WI38 (cell line): ENCODE data around the gene CRAMP1.

ENCODE experiments used
- H3K4me3 ChIP-seq: 2 replicates; pipeline ENCODE4 v1.5.1; 2011; ENCODE audit warnings: low read depth, mild to moderate bottlenecking, control low read depth, low read length
- CTCF ChIP-seq: IDR thresholded peaks from 2 replicates; pipeline ENCODE4 v1.5.1; 2012; ENCODE audit warnings: low read depth, mild to moderate bottlenecking, control low read depth, low read length

Gene CRAMP1

GRCh38 chr16:1597154-1597553 is 15.0 kb upstream of the CRAMP1 start:
- no peak for TF ChIP-seq CTCF
- H3K4me3 ChIP-seq, result no peak overlapping the region

GRCh38 chr16:1601031-1601430 is 11.1 kb upstream of the CRAMP1 start:
- no peak overlapping the region for H3K4me3 ChIP-seq
- no peak for TF ChIP-seq CTCF

- no peak overlapping the region for H3K4me3 ChIP-seq
- no peak for TF ChIP-seq CTCF
These were observed 10.7 kb upstream of the CRAMP1 start for GRCh38 chr16:1601489-1601888.

GRCh38 chr16:1602285-1602684 is 9.9 kb upstream of the CRAMP1 start:
- no peak overlapping the region for H3K4me3 ChIP-seq
- TF ChIP-seq CTCF, result no peak

- H3K4me3 ChIP-seq, result no peak overlapping the region
- TF ChIP-seq CTCF, result no peak
These were observed 5.4 kb upstream of the CRAMP1 start for GRCh38 chr16:1606774-1607173.

- TF ChIP-seq CTCF, result no peak
- H3K4me3 ChIP-seq, result no peak overlapping the region
These were observed 4.2 kb upstream of the CRAMP1 start for GRCh38 chr16:1607971-1608370.

- no peak for TF ChIP-seq CTCF
These were observed 1.9 kb upstream of the CRAMP1 start for GRCh38 chr16:1610071-1610898.

More at GRCh38 chr16:1610071-1610898, 1.9 kb upstream of the CRAMP1 start:
- peak overlapping the region; percentile 74 for H3K4me3 ChIP-seq
